CD4-positive, CD25-positive, alpha-beta regulatory T cell (primary cell): ENCODE measurements around the gene CATSPERD. TPM values are rescaled to one million over a fixed set of nuclear protein-coding genes. Genes with fewer than 3 reads are reported as not detected.
"Not testable (repeated sequence)": the region's sequence is repeated elsewhere in the genome, so short reads cannot be mapped to it uniquely, and the experiment has no call there.

Experiments used
- ATAC-seq, 2 donors: fragments of 150-1000 bp; cut with Tn5 transposase; one replicate each; pipeline ENCODE4 v1.10.0; 2021; ENCODE audit warnings: low read depth in 2 of 2, moderate number of reproducible peaks in 2 of 2, moderate library complexity in 1 of 2
- DNase-seq, 3 donors: peaks; one replicate each; pipeline versions ENCODE4 v3.0.0 to v3.0.0-alpha.2; 2012 to 2022; ENCODE audit warnings: mixed read lengths in 1 of 3
- H3K27ac ChIP-seq: one replicate; pipeline ENCODE4 v1.7.0; 2013; ENCODE audit warnings: mild to moderate bottlenecking, low read length; ENCODE audit not compliant: insufficient read depth, poor library complexity, severe bottlenecking
- H3K27me3 ChIP-seq: one replicate; pipeline ENCODE4 v1.7.0; 2013; ENCODE audit warnings: low read length; ENCODE audit not compliant: control insufficient read depth, insufficient read depth
- H3K36me3 ChIP-seq: one replicate; pipeline ENCODE4 v1.7.0; 2013; ENCODE audit warnings: mild to moderate bottlenecking, low read length, moderate library complexity; ENCODE audit not compliant: control insufficient read depth, insufficient read depth
- H3K4me1 ChIP-seq: 2 replicates; pipeline ENCODE4 v1.7.0; 2013; ENCODE audit warnings: mild to moderate bottlenecking, low read length; ENCODE audit not compliant: insufficient read depth, control insufficient read depth, poor library complexity, severe bottlenecking
- H3K4me3 ChIP-seq: one replicate; pipeline ENCODE4 v1.7.0; 2013; ENCODE audit warnings: low read depth, mild to moderate bottlenecking, low read length, moderate library complexity
- H3K9me3 ChIP-seq, 2 experiments: 1 replicate in 1 of 2; 2 replicates in 1 of 2; pipeline ENCODE4 v1.7.0; 2013; ENCODE audit warnings: low read length in 2 of 2, mild to moderate bottlenecking in 1 of 2, moderate library complexity in 1 of 2; ENCODE audit not compliant: control insufficient read depth in 2 of 2
- H3K27ac Mint-ChIP-seq, 3 donors: one replicate each; pipeline ENCODE4 v1.8.0; 2020 to 2022; ENCODE audit warnings: mild to moderate bottlenecking in 3 of 3, mixed read lengths in 3 of 3, moderate library complexity in 2 of 3
- H3K27me3 Mint-ChIP-seq: one replicate; pipeline ENCODE4 v1.8.0; 2022; ENCODE audit warnings: mild to moderate bottlenecking, mixed read lengths
- H3K36me3 Mint-ChIP-seq: one replicate; pipeline ENCODE4 v1.8.0; 2020; ENCODE audit warnings: mixed read lengths
- H3K4me1 Mint-ChIP-seq, 4 donors: one replicate each; pipeline ENCODE4 v1.8.0; 2020 to 2022; ENCODE audit warnings: mixed read lengths in 4 of 4, mild to moderate bottlenecking in 1 of 4
- H3K4me3 Mint-ChIP-seq, 4 donors: one replicate each; pipeline ENCODE4 v1.8.0; 2020 to 2022; ENCODE audit warnings: mild to moderate bottlenecking in 4 of 4, mixed read lengths in 4 of 4, moderate library complexity in 3 of 4
- H3K9me3 Mint-ChIP-seq, 7 donors: one replicate each; pipeline ENCODE4 v1.8.0; 2020 to 2022; ENCODE audit warnings: mixed read lengths in 7 of 7, mild to moderate bottlenecking in 3 of 7, moderate library complexity in 2 of 7
- polyA plus RNA-seq, 4 donors: library from polyadenylated mRNA; unstranded; fragments of 300-500 nt; fragmentation: Illumina TruSeq; gene quantifications; one replicate each; pipeline ENCODE4 v1.2.3, GENCODE V29; 2021
- total RNA-seq: library from RNA; stranded (reverse); gene quantifications from one replicate; pipeline ENCODE4 v1.2.3, GENCODE V29; 2022

Gene CATSPERD
- total and polyA plus RNA-seq, 5 donors from 2014 or later: 0.17 TPM; not detected in 4

GRCh38 chr19:5743630-5744029 is 23.2 kb downstream of the CATSPERD start:
- no peaks in the 10 kb centered on the region for H3K36me3 Mint-ChIP-seq
- no peaks in the 10 kb centered on the region for H3K4me1 Mint-ChIP-seq
- no peak for ATAC-seq
- no peak overlapping the region for H3K27ac Mint-ChIP-seq
- no peaks in the 10 kb centered on the region for H3K9me3 ChIP-seq
- no peaks in the 10 kb centered on the region for H3K36me3 ChIP-seq
- H3K27me3 Mint-ChIP-seq: peaks cover 15% of the 10 kb centered on the region
- no peak overlapping the region for H3K4me3 Mint-ChIP-seq
- H3K4me1 ChIP-seq: no peaks in the 10 kb centered on the region
- no peak overlapping the region for H3K4me3 ChIP-seq
- peaks cover 0 to 4% (median 0%) of the 10 kb centered on the region in 7 donors for H3K9me3 Mint-ChIP-seq
- H3K27ac ChIP-seq: no peak overlapping the region
- no peak for DNase-seq
- H3K27me3 ChIP-seq: no peaks in the 10 kb centered on the region

GRCh38 chr19:5744999-5745398 is 24.6 kb downstream of the CATSPERD start:
- not testable (repeated sequence) for H3K9me3 Mint-ChIP-seq, H3K27ac Mint-ChIP-seq, H3K4me3 ChIP-seq, H3K36me3 ChIP-seq, H3K4me1 ChIP-seq, H3K27ac ChIP-seq, H3K27me3 ChIP-seq, H3K4me1 Mint-ChIP-seq, ATAC-seq, H3K4me3 Mint-ChIP-seq, H3K36me3 Mint-ChIP-seq, DNase-seq, H3K9me3 ChIP-seq
- H3K27me3 Mint-ChIP-seq: peaks cover 15% of the 10 kb centered on the region

GRCh38 chr19:5748920-5749319 is 28.5 kb downstream of the CATSPERD start:
- not testable (repeated sequence) for H3K4me3 Mint-ChIP-seq, H3K36me3 ChIP-seq, H3K27ac ChIP-seq, ATAC-seq, H3K9me3 ChIP-seq, H3K4me1 Mint-ChIP-seq, H3K27me3 ChIP-seq, DNase-seq, H3K4me1 ChIP-seq, H3K36me3 Mint-ChIP-seq, H3K4me3 ChIP-seq, H3K9me3 Mint-ChIP-seq, H3K27ac Mint-ChIP-seq
- peaks cover 13% of the 10 kb centered on the region for H3K27me3 Mint-ChIP-seq

GRCh38 chr19:5749505-5749904 is 29.1 kb downstream of the CATSPERD start:
- no peak overlapping the region for H3K27ac ChIP-seq
- DNase-seq (no peak), ATAC-seq (no peak)
- no peak overlapping the region for H3K27ac Mint-ChIP-seq
- H3K4me3 Mint-ChIP-seq: no peak overlapping the region
- H3K4me1 Mint-ChIP-seq: no peaks in the 10 kb centered on the region
- H3K4me1 ChIP-seq: no peaks in the 10 kb centered on the region
- H3K4me3 ChIP-seq: no peak overlapping the region
- peaks cover 15% of the 10 kb centered on the region for H3K27me3 Mint-ChIP-seq
- H3K9me3 ChIP-seq: no peaks in the 10 kb centered on the region
- H3K9me3 Mint-ChIP-seq: no peaks in the 10 kb centered on the region
- no peaks in the 10 kb centered on the region for H3K36me3 ChIP-seq
- H3K36me3 Mint-ChIP-seq: no peaks in the 10 kb centered on the region
- H3K27me3 ChIP-seq: no peaks in the 10 kb centered on the region

GRCh38 chr19:5751709-5752108 is 31.3 kb downstream of the CATSPERD start:
- Histone ChIP-seq H3K4me1 (no peaks in the 10 kb centered on the region), H3K27ac (no peak overlapping the region), H3K27me3 (no peaks in the 10 kb centered on the region), H3K9me3 (no peaks in the 10 kb centered on the region), H3K4me3 (no peak overlapping the region), H3K36me3 (no peaks in the 10 kb centered on the region)
- no peaks in the 10 kb centered on the region for H3K4me1 Mint-ChIP-seq
- H3K27ac Mint-ChIP-seq: no peak overlapping the region
- DNase-seq (no peak), ATAC-seq (no peak)
- H3K36me3 Mint-ChIP-seq: no peaks in the 10 kb centered on the region
- H3K27me3 Mint-ChIP-seq: peaks cover 9% of the 10 kb centered on the region
- no peak overlapping the region for H3K4me3 Mint-ChIP-seq
- H3K9me3 Mint-ChIP-seq: no peaks in the 10 kb centered on the region

- DNase-seq (no peak), ATAC-seq (no peak)
- no peaks in the 10 kb centered on the region for H3K9me3 Mint-ChIP-seq
- H3K4me3 Mint-ChIP-seq: no peak overlapping the region
- no peak overlapping the region for H3K27ac ChIP-seq
- H3K27me3 Mint-ChIP-seq: peaks cover 5% of the 10 kb centered on the region
- H3K27ac Mint-ChIP-seq: no peak overlapping the region
- H3K27me3 ChIP-seq: no peaks in the 10 kb centered on the region
- H3K9me3 ChIP-seq: no peaks in the 10 kb centered on the region
- no peaks in the 10 kb centered on the region for H3K4me1 Mint-ChIP-seq
- no peaks in the 10 kb centered on the region for H3K36me3 ChIP-seq
- no peaks in the 10 kb centered on the region for H3K36me3 Mint-ChIP-seq
- no peaks in the 10 kb centered on the region for H3K4me1 ChIP-seq
- no peak overlapping the region for H3K4me3 ChIP-seq
These were observed 33.3 kb downstream of the CATSPERD start for GRCh38 chr19:5753743-5754142.

- H3K27me3 ChIP-seq: no peaks in the 10 kb centered on the region
- no peak overlapping the region for H3K4me3 ChIP-seq
- no peaks in the 10 kb centered on the region for H3K36me3 ChIP-seq
- no peak overlapping the region for H3K27ac ChIP-seq
- no peaks in the 10 kb centered on the region for H3K27me3 Mint-ChIP-seq
- H3K27ac Mint-ChIP-seq: no peak overlapping the region
- peaks cover 0 to 2% (median 0%) of the 10 kb centered on the region in 4 donors for H3K4me1 Mint-ChIP-seq
- H3K9me3 Mint-ChIP-seq: peaks cover 0 to 3% (median 0%) of the 10 kb centered on the region in 7 donors
- no peak overlapping the region for H3K4me3 Mint-ChIP-seq
- no peaks in the 10 kb centered on the region for H3K9me3 ChIP-seq
- H3K4me1 ChIP-seq: no peaks in the 10 kb centered on the region
- ATAC-seq (no peak), DNase-seq (no peak)
- H3K36me3 Mint-ChIP-seq: no peaks in the 10 kb centered on the region
These were observed 42.3 kb downstream of the CATSPERD start for GRCh38 chr19:5762608-5763217.

- Histone ChIP-seq H3K4me3 (no peak overlapping the region), H3K36me3 (no peaks in the 10 kb centered on the region), H3K27me3 (no peaks in the 10 kb centered on the region), H3K9me3 (no peaks in the 10 kb centered on the region), H3K27ac (no peak overlapping the region), H3K4me1 (no peaks in the 10 kb centered on the region)
- no peak for ATAC-seq
- Mint-ChIP-seq H3K4me1 (peaks cover 0 to 4% (median under 1%) of the 10 kb centered on the region in 4 donors), H3K4me3 (no peak overlapping the region), H3K36me3 (no peaks in the 10 kb centered on the region), H3K27ac (no peak overlapping the region), H3K27me3 (no peaks in the 10 kb centered on the region), H3K9me3 (peaks cover 0 to 3% (median 0%) of the 10 kb centered on the region in 7 donors)
- no peak for DNase-seq
These were observed 44.8 kb downstream of the CATSPERD start for GRCh38 chr19:5765220-5765619.
